Cardiac muscle cell (in vitro differentiated cells and primary cell): Measurements from ENCODE around the gene BET1L. TPM values are rescaled to one million over a fixed set of nuclear protein-coding genes. Genes with fewer than 3 reads are reported as not detected.
"Not testable (repeated sequence)": the region's sequence is repeated elsewhere in the genome, so short reads cannot be mapped to it uniquely, and the experiment has no call there.

ENCODE experiments used
- DNase-seq, 2 donors: peaks; one replicate each; pipeline versions ENCODE4 v3.0.0 to v3.0.0-alpha.2; 2010 to 2017; ENCODE audit warnings: low read depth in 1 of 2, low spot score in 1 of 2
- H3K27ac ChIP-seq: fragments of 200-600 bp; sonication (generic); 2 replicates; pipeline ENCODE4 v1.5.1; 2016
- H3K27me3 ChIP-seq: fragments of 200-600 bp; sonication (generic); 2 replicates; pipeline ENCODE4 v1.6.0; 2016; ENCODE audit warnings: control low read depth
- H3K36me3 ChIP-seq: fragments of 200-600 bp; sonication (generic); 2 replicates; pipeline ENCODE4 v1.5.1; 2016; ENCODE audit warnings: control low read depth
- H3K4me1 ChIP-seq: fragments of 200-600 bp; sonication (generic); 2 replicates; pipeline ENCODE4 v1.8.1; 2017; ENCODE audit warnings: low read depth, mild to moderate bottlenecking, mixed run types
- H3K4me3 ChIP-seq: fragments of 200-600 bp; sonication (generic); 2 replicates; pipeline ENCODE4 v1.5.1; 2016; ENCODE audit warnings: mild to moderate bottlenecking
- H3K9me3 ChIP-seq: fragments of 200-600 bp; sonication (generic); 2 replicates; pipeline ENCODE4 v1.5.1; 2017; ENCODE audit warnings: low read depth, mild to moderate bottlenecking, control low read depth
- CTCF ChIP-seq: IDR thresholded peaks from 2 replicates; pipeline ENCODE4 v1.5.1; 2012; ENCODE audit warnings: low read depth, mild to moderate bottlenecking, low read length
- polyA plus RNA-seq: library from polyadenylated mRNA; unstranded; fragments of >200 nt; fragmentation: Nextera tagmentation; extraction: Ambion mirVana; gene quantifications from 2 replicates; pipeline ENCODE4 v1.2.1, GENCODE V29; 2016
- total RNA-seq: library from RNA; depleted of rRNA; stranded (reverse); fragments of >200 nt; gene quantifications from 2 replicates; pipeline ENCODE4 v1.2.3, GENCODE V29; 2016

The BET1L gene
- total and polyA plus RNA-seq, 2 experiments from 2014 or later: 30.6 to 62.0 TPM

- no peak overlapping the region for H3K4me3 ChIP-seq
- H3K27ac ChIP-seq: no peak overlapping the region
- no peaks in the 10 kb centered on the region for H3K27me3 ChIP-seq
- H3K4me1 ChIP-seq: no peaks in the 10 kb centered on the region
- DNase-seq: no peak
- no peaks in the 10 kb centered on the region for H3K9me3 ChIP-seq
- peaks cover 5% of the 10 kb centered on the region for H3K36me3 ChIP-seq
- no peak for TF ChIP-seq CTCF
Measured at GRCh38 chr11:221998-222789, 15.0 kb upstream of the BET1L start.

- H3K4me3 ChIP-seq: no peak overlapping the region
- peaks cover 5% of the 10 kb centered on the region for H3K36me3 ChIP-seq
- no peaks in the 10 kb centered on the region for H3K4me1 ChIP-seq
- no peak overlapping the region for H3K27ac ChIP-seq
- H3K9me3 ChIP-seq: no peaks in the 10 kb centered on the region
- TF ChIP-seq CTCF: no peak
- H3K27me3 ChIP-seq: no peaks in the 10 kb centered on the region
- no peak for DNase-seq
Measured at GRCh38 chr11:221539-221938, 14.3 kb upstream of the BET1L start.

- not testable (repeated sequence) for H3K9me3 ChIP-seq, H3K4me3 ChIP-seq, H3K27ac ChIP-seq, DNase-seq, H3K27me3 ChIP-seq, H3K4me1 ChIP-seq, H3K36me3 ChIP-seq
Measured at GRCh38 chr11:220641-221215, 13.5 kb upstream of the BET1L start.

- Histone ChIP-seq H3K27ac (no peak overlapping the region), H3K4me3 (no peak overlapping the region), H3K36me3 (peaks cover 19% of the 10 kb centered on the region), H3K4me1 (no peaks in the 10 kb centered on the region), H3K9me3 (no peaks in the 10 kb centered on the region), H3K27me3 (no peaks in the 10 kb centered on the region)
- no peak for DNase-seq
- no peak for TF ChIP-seq CTCF
Measured at GRCh38 chr11:218815-219593, 11.8 kb upstream of the BET1L start.

- TF ChIP-seq CTCF: no peak
- no peaks in the 10 kb centered on the region for H3K9me3 ChIP-seq
- H3K4me1 ChIP-seq: no peaks in the 10 kb centered on the region
- H3K36me3 ChIP-seq: peaks cover 29% of the 10 kb centered on the region
- H3K27me3 ChIP-seq: no peaks in the 10 kb centered on the region
- no peak overlapping the region for H3K27ac ChIP-seq
- no peak for DNase-seq
- no peak overlapping the region for H3K4me3 ChIP-seq
Measured at GRCh38 chr11:217704-218103, 10.5 kb upstream of the BET1L start.
